HG02870 (cell line): Measurements from ENCODE around the gene LDB3.

Experiments
- ATAC-seq: cut with Tn5 transposase; IDR thresholded peaks from one replicate; pipeline ENCODE4 v1.9.1; 2021; ENCODE audit warnings: mild to moderate bottlenecking, moderate library complexity; ENCODE audit not compliant: unreplicated experiment

LDB3 gene

DNA sequence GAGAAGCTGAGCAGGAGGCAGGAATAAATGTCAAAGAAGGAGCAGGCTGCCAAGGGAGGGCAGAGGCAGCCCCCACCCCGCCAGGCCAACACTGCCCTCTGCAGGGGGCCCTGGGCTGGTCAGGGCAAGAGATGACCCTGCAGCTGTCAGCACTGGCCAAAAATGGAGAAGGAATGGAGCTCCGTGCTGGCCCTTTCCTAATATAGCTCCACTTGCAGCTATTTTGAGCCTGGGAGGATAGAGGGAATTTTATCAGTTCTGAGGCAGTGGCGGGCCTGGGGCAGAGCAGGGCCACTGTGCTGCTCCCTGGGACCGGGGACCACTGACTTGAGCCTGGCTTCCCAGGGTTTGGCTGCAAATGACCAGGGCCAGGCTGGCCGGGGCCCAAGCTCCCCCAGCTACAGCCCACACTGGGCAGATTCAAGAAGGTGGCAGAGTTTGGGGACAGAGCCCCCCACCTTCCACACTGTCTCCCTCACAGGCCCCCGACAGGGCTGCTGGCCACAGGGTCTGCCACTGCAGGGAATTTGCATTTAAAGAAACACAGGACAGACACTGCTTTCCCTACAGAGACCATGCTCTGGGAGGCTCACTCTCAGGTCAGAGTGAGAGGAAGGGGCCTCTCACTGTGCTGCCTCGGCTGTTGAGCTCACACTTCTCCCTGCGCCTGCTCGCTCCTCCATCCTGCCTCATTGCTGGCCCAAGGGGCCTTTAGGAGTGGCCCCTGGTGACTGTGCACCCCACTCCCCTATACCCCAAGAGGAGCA, 16.2 kb downstream of the LDB3 start:
- ATAC-seq = no peak

DNA sequence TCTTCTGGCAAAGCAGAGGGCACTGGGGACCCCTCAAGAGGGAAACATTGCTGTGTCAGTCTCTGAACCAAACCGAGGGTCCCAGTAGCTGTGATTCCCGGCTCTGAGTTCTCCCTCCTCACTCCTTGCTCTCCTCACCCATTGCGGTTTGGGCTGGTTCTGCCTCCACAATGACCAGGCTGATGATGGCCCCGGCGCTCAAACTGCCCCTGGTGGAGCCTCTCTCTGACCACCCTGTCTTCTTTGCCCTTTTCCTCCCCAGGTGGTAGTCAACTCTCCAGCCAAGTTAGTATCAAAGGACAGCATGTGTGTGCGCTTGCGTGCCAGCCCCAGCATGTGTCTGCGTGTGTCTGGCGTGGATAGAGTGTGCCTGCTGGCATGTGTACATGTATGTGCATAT, 17.1 kb downstream of the LDB3 start:
- no peak for ATAC-seq

DNA sequence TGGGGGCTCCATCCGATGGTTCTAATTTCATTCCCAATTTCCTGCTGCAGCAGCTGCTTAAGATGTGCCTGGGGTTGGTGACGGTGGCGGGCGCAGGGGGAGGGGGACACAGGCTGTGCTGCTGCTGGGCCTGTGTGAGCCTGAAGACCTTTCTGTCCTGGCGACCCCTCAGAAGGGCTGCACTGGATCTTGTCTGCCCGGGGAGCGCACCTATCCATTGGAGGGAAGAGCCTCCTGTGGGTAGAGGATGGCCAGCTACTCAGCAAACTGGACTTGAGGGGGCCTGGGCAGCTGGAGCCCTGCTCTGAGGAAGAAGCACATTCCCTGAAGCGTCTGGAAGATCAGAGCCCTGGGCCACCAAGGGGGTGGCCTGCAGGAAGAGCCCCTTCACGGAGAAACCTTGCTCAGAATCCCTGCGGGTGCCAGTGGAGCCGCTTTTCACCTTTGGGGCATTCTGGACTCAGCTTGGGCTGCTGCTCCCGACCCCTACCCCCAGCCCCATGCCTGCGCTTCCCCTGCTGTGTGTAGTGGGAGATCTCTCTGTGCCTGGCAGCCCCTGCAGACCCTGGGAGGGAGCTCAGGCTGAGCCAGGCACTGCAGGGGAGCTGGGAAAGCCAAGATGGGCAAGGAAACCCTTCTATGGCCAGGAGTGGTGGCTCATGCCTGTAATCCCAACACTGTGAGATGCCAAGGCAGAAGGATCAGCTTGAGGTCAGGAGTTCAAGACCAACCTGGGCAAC, 17.8 kb downstream of the LDB3 start:
- no peak for ATAC-seq

DNA sequence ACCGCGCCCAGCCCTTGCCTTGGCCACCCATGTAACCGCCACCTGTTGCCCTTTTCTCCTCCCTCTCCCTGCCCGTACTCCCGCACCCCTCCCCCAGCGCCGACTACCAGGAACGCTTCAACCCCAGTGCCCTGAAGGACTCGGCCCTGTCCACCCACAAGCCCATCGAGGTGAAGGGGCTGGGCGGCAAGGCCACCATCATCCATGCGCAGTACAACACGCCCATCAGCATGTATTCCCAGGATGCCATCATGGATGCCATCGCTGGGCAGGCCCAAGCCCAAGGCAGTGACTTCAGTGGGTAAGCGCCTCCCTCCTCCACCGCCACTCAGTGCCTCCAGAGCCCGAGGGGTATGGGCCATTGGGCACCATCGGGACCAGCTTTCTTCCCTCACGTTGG, 18.7 kb downstream of the LDB3 start:
- ATAC-seq = no peak

DNA sequence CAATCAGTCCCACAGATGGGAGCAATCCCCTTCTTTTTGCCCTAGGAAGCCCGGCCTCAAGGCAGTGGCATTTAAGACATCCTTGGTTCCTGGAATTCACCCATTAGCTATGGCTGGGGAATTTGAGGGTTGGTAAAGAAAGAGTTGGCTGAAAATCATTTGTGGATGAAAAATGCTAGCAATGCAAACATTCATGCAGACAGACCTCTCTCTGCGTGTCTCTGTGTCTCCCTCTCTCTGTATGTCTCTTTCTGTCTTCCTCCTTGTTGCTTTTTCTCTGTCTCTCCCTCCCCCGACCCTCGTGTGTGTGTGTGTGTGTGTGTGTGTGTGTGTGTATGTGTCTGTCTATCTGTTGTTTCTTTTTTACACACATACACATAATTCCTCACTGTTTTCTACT, 19.4 kb downstream of the LDB3 start:
- no peak for ATAC-seq

DNA sequence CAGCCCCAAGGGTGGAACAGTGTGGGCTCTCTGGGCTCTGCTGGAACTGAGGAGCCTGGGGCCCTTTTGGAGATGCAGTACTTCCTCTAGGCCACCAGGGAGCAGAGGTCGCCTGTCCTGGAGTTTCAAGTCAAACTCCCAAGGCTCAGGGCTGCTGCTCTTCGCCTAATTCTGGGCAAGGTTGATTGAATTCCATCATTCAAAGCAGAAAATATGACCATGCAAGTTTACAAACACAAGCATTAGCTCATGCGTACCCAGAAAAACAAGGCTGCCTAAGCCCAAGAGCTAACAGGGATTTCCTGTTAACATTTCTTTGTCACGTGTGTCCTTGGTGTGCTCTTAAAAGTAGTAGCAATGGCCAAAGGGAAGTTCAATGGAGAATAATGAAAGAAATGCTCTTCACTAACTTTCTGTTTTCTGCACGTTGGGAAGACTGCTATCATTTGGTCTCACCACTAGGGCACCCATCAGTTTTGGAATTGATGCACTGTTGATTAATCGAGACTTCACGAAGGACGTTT, 20.1 kb downstream of the LDB3 start:
- ATAC-seq = peak; percentile 76

DNA sequence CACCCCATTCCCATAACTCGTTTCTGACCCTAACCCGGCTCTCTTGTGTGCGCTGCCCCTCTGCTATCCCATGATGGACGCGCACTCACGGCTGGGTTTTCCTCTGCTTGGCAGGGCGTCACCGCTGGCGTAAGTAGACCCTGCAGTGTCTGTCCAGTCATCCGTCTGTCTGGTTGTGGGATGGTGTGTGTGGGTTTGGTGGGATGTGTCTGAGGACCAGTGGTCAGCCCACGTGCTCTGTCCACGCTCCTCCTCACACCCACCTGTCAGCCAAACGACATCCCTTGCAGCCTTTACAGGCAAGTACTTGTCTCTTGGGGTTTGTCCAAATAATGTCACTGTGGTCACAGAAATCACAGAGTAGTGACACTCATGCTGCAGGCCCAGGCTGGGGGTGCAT, 20.8 kb downstream of the LDB3 start:
- ATAC-seq = no peak

DNA sequence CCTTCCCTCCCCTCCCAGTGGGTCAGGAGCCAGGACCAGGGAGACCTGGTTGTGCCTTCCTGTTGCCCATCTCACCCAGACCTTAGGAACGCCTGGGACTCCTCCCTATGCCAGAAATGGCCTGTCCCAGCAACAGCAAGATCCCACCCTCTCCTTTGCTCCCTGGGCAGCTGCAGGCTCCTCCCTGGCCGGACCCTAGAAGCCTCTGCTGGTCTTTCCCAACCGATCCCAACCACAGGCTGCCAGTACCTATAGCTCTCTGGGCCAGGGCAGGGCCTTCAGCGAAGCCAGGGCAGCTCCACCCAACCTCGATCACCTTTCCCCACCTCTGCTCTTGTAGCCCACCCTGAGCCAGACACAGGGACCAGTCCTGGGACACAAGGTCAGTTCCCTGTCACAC, 21.9 kb downstream of the LDB3 start:
- no peak for ATAC-seq

DNA sequence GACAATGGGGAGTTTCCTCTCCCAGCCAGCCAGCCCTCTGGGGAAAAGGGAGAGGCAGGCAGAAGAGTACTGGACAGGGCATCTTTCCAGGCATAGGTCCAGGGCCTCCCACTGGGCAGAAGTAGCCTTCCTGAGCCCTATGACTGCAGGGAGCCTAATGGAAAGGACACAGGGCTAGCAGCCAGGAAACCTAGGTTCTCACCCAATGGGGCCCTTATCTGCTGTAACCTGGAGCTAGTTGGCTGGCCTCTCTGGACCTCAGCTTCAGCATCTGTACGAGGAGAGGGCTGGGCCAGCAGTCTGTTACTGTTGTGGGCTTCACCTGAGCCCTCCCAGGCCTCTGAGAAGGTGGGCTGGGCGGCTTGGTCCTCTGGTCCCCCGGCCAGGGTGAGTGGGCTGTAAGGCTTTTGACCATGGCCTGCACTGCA, 22.4 kb downstream of the LDB3 start:
- ATAC-seq = no peak

DNA sequence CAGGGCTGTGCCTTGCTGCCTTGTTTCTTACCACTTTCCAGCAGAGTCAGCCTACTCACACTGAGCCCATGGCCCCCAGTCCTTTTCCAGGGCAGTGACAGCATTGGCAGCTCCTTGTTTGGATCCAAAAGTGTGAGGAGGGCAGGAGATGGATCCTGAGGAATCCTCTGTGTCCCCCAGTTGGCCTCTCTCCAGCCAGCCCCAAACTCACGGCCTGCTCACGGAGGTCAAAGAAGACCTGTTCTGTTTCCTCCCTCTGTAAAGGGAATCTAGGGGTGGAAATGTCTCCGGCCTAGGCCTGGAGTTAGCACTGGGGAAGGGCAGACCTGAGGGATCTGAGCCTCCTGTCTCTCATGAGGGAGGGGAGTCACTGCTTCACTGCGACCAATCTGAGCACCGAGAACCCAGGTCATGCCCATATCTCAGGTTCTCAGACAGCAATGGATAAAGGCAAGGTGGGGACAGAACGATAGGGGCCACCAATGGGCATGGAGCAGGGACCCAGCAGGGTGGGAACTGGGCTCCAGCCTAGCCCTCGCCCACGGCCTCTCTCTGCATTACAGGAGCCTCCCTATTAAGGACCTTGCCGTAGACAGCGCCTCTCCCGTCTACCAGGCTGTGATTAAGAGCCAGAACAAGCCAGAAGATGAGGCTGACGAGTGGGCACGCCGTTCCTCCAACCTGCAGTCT, 23.2 kb downstream of the LDB3 start:
- no peak for ATAC-seq

DNA sequence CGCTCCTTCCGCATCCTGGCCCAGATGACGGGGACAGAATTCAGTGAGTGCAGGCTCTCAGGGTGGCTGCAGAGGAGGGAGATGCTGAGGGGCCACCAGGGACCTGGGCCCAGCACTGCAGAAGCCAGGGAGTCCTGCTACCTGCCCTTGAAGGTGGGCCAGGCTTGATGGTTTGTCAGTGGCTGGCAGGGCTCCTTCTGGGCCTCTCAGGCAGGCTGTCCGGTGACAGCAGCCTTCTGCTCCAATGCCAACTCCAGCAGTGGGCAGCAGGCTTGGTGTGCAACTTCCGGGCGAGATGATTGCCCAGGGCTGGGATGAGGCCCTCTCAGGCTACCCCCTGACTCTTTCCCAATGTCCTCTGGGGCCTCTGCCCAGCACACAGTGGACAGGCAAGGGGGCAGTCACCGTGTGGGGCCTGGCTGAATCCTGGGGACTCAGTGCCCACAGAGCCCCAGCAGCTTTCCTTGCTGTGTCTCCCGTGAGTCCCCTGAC, 23.8 kb downstream of the LDB3 start:
- ATAC-seq = no peak

DNA sequence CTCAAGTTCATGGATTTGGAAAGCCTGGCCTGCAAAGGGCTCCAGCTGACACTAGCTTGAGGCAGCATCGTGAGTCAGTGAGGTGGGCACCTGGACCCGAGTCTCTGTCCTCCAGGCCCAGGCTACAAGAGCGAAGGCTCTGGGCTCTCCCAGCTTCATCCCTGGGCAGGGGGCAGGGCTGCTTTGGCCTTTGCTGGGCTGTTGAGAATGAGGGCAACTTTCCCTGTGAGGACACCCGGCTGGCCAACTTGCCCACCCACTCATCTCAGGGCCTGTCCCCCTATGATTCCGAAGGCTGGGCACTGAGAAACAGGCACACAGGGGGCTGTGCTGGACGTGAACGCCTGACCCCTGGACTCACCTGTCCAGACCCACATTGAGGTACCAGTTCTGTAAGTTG, 24.4 kb downstream of the LDB3 start:
- ATAC-seq = no peak

DNA sequence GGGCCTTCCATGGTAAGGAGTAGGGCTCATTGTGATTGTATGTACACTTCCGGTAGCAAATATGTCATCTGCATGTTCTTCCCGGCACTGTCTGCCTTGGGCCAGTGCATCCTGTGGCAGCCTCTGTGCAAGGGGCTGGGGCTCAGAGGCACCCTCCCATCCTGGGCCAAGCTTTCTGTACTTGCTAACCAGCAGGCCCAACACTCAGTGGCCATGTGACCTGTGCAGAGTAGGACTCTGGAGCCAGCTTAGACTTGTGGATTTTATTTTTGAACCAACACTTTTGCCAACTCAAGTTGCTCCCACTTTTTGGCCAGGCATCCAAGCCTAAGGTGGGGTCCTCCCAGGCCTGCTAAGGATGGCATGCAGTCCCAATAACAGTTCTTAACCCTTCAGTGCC, 25.0 kb downstream of the LDB3 start:
- no peak for ATAC-seq

DNA sequence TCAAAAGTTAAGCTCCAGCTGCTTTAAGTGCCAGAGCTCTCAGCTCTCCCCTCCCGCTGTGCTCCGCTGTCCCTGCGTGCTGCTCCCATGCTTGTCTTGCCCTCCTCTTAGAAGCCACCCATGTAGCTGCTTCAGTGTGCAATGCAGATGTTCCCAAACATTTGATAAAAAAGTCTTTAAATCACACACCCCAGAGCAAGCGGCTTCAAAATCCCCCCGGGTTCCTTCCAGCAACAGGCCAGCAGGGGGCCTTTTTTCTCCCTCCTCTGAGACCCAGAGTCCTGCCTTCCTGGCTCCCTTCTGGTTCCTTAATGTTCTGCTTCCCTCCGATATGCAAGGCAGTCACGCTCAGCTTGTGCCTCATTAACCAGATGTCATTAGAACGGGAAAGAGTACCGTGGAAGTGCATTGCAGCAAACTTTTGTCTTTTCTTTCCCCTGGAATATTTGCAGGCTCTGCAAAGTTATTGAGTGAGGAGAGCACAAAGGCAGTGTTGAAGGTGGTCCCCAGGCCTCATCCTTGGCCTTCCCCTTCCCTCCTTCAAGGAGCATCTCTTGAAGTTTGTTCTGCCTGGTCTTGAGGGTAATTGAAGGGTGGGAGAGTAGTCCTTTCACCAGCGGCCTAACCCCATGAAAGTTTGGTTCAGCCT, 25.5 kb downstream of the LDB3 start:
- ATAC-seq = no peak

DNA sequence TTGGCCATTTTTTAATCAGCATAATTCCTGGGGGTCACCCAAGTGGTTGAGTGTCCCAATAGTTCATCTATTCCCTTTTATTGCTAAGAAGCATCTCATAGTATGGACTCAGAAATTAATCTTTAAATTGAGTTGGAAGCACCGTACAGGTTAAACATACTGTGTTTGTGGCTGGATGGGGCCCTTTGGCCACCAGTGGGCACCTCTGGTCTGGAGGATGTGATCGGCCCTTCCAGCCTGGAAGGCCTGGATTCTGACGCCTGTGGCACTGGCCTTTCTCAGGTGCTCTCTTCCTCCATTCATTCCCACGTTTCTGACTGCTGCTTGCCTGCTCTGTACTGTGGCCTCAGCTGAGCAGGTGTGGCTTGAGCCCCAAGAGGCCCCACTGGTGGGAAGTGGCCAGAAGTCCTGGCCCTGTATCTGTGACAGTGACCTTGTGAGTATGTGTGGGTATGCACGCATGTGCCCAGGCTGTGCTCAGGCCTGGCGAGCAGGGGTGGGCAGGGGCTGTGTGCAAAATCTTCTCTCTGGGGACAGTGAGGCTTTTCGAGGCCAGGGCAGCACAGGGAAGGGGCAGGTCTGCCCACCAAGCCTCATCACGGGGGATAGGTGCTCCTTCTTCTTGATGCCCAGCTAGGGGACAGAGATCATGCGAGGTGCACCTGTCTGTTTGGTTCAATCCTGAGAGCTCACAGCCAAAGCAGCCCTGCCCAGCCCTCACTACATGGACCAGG, 30.1 kb downstream of the LDB3 start:
- ATAC-seq = no peak

DNA sequence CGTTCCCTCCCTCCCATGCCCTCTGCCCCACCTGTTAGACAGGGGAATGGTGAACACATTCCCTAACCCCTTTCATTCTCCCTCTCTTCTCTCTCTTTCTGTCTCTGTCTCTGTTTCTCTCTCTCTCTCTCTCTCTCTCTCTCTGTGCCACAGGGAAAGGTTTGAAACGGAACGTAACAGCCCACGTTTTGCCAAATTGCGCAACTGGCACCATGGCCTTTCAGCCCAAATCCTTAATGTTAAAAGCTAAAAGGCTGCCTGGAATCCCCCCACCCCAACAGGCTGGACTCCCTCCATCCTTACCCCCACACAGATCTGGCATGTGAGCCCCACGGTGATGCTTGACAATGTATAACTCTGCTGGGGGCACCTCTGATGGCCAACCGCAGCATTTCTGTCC, 30.8 kb downstream of the LDB3 start:
- ATAC-seq = no peak

DNA sequence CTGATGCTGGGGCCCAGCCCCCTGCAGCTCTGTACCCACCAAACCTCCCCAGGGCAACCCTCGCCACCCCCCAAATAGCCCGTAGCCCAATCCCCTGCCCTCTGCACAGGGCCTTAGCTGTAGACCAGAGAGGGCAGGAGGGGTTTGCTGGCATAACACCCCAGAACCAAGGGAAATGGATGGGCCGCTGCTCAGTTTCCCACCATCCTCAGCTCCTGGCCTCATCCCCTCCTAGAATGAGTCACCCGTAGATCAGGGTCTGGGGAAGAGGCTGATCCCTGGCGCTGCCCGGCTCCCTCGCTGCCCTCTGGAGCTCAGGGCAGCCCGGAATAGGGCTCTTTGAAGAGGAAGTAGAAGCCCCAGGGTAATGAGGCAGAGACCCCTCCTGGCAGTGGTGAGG, 31.2 kb downstream of the LDB3 start:
- ATAC-seq = no peak

DNA sequence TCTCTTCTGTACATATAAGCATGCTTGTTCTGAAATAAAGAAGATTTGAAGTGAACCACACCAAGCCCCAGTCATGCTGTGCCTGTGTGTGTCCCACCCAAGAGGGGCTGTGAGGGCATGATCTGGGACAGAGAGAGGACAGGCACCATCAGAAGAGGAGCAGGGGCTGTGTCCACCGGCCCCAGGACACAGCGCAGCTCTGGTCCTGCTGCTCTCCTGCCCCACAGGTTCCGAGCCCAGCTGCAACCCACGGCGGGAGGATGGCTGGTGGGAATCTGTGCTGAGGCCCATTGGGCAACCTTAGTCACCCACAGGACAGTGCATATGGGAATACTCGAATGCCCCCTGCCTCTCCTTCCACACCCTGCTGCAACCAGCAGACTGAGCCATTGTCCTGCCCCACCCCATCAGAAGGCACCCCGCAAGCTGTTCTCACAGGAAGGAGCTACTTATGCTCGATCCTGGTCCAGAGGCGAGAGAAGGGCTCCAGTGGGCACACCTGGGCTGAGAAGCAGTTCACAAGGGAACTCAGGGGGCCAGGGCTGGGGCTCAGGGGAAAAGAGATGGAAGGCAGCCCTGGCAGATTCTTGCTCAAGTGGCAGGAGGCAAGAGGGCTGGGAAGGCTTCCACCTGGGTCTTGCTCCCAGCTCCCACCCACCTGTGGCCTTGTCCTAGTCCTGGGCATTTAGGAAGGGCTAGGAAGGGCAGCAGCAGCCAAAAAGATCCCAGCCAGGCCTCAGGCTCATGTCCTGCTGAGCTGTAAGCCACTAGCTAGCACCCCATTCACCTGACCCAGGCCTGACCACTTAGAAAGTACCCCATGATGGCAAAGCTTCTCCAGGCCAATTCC, 31.9 kb downstream of the LDB3 start:
- no peak for ATAC-seq

DNA sequence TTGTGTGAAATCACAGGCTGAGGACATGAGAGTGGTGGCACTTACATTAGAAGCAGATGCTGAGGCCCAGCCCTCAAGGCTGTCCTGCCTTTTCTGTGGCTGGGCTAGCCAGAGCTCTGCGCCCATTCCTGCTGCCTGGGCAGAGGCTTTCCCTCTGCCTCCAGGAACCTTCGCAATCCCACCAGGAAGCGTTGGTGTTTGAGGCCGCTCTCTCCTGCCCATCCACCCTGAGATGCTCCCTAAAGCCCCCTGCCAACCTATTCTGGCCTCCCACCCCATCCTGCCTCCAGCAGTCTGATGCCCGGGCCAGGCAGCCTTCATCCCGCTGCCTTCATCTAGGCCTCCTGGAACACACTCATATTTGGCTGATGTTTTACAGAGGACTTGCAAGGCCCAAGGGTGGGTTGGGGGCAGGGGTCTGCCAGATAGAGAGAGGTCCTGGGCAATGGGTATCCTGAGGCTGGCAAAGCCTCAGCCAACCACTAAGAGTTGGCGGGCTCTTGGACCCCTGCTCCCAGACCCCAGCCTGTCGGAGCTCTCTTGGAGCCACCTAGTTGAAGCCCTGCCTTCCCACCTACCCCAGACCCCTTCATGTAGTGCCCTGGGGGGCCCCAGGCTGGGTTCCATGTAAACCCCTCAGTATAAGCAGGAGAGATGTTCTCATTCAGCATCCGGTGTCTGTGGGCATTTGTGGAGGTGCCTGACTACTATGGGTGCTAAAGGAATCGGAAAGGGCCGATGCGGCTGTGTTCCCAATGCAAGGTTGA, 32.7 kb downstream of the LDB3 start:
- no peak for ATAC-seq
